WTC11 (cell line): ENCODE data around the gene MTUS2. TPM values are rescaled to one million over a fixed set of nuclear protein-coding genes. Genes with fewer than 3 reads are reported as not detected.

Experiments used
- ATAC-seq: fragments of 200-7000 bp; cut with Tn5 transposase; 2 replicates; pipeline ENCODE4 v1.10.0; 2021; ENCODE audit warnings: mild to moderate bottlenecking, moderate library complexity
- CTCF ChIA-PET: fragments of 300-600 bp; sonication (Branson Sonifier 250); formaldehyde crosslinking; loops from one replicate; lab custom pipeline; 2021; ENCODE audit warnings: antibody characterized with exemption; lab: Charles Lee
- POLR2A ChIA-PET: fragments of 350-600 bp; sonication (Branson Sonifier 250); formaldehyde crosslinking; loops from one replicate; lab custom pipeline; 2021; ENCODE audit warnings: antibody characterized with exemption; lab: Charles Lee
- DNase-seq: peaks from one replicate; pipeline ENCODE4 v3.0.0; 2021; ENCODE audit warnings: low spot score
- H3K27ac Mint-ChIP-seq: 2 replicates; pipeline ENCODE4 v1.8.0; 2021; ENCODE audit warnings: mixed read lengths
- H3K27me3 Mint-ChIP-seq: 2 replicates; pipeline ENCODE4 v1.8.0; 2021; ENCODE audit warnings: low read depth, mild to moderate bottlenecking, moderate library complexity, mixed read lengths
- H3K36me3 Mint-ChIP-seq: 2 replicates; pipeline ENCODE4 v1.8.0; 2021; ENCODE audit warnings: mixed read lengths
- H3K4me1 Mint-ChIP-seq: 2 replicates; pipeline ENCODE4 v1.8.0; 2022; ENCODE audit warnings: mixed read lengths
- H3K4me3 Mint-ChIP-seq: 2 replicates; pipeline ENCODE4 v1.8.0; 2021; ENCODE audit warnings: mild to moderate bottlenecking, moderate library complexity, mixed read lengths
- H3K9me3 Mint-ChIP-seq: 2 replicates; pipeline ENCODE4 v1.8.0; 2021; ENCODE audit warnings: mixed read lengths
- EMX1 ChIP-seq: fragments of 250-450 bp; sonication (Bioruptor Pico); IDR thresholded peaks from 2 replicates; pipeline ENCODE4 v1.8.0; 2021; ENCODE audit warnings: mild to moderate bottlenecking
- ESRRA ChIP-seq: sonication (generic); formaldehyde crosslinking; IDR thresholded peaks from 2 replicates; pipeline ENCODE4 v1.8.1; 2022; ENCODE audit warnings: mild to moderate bottlenecking, missing genetic modification reagents, borderline replicate concordance
- GABPB1 ChIP-seq: sonication (generic); formaldehyde crosslinking; IDR thresholded peaks from 2 replicates; pipeline ENCODE4 v1.8.1; 2023; ENCODE audit warnings: mild to moderate bottlenecking, missing genetic modification reagents
- GTF2I ChIP-seq: fragments of 250-450 bp; sonication (Bioruptor Pico); conservative IDR thresholded peaks from 2 replicates; pipeline ENCODE4 v1.4.0; 2021; ENCODE audit warnings: mild to moderate bottlenecking
- JUN ChIP-seq: sonication (generic); formaldehyde crosslinking; IDR thresholded peaks from 2 replicates; pipeline ENCODE4 v1.8.0; 2023; ENCODE audit warnings: mild to moderate bottlenecking, missing genetic modification reagents
- NFE2L1 ChIP-seq: sonication (generic); formaldehyde crosslinking; IDR thresholded peaks from 2 replicates; pipeline ENCODE4 v1.8.1; 2023; ENCODE audit warnings: missing genetic modification reagents
- NR3C1 ChIP-seq: sonication (generic); formaldehyde crosslinking; conservative IDR thresholded peaks from 2 replicates; pipeline ENCODE4 v1.8.1; 2023; ENCODE audit warnings: low read depth, mild to moderate bottlenecking, missing genetic modification reagents
- OVOL2 ChIP-seq: fragments of 250-450 bp; sonication (Bioruptor Pico); IDR thresholded peaks from 2 replicates; pipeline ENCODE4 v1.9.0; 2021; ENCODE audit warnings: mild to moderate bottlenecking, borderline replicate concordance
- PRRX2 ChIP-seq: fragments of 250-450 bp; sonication (Bioruptor Pico); IDR thresholded peaks from 2 replicates; pipeline ENCODE4 v1.8.0; 2021; ENCODE audit warnings: mild to moderate bottlenecking
- SMAD4 ChIP-seq: sonication (generic); formaldehyde crosslinking; IDR thresholded peaks from 2 replicates; pipeline ENCODE4 v1.8.0; 2022; ENCODE audit warnings: mild to moderate bottlenecking, missing genetic modification reagents
- SP1 ChIP-seq: sonication (generic); formaldehyde crosslinking; conservative IDR thresholded peaks from 2 replicates; pipeline ENCODE4 v1.8.1; 2022; ENCODE audit warnings: missing genetic modification reagents
- USF2 ChIP-seq: sonication (generic); formaldehyde crosslinking; IDR thresholded peaks from 2 replicates; pipeline ENCODE4 v1.8.1; 2023; ENCODE audit warnings: mild to moderate bottlenecking, missing genetic modification reagents, moderate library complexity
- ZNF121 ChIP-seq: sonication (generic); formaldehyde crosslinking; IDR thresholded peaks from 2 replicates; pipeline ENCODE4 v1.8.0; 2023; ENCODE audit warnings: missing genetic modification reagents
- ZNF219 ChIP-seq: sonication (generic); formaldehyde crosslinking; IDR thresholded peaks from 2 replicates; pipeline ENCODE4 v1.8.0; 2023; ENCODE audit warnings: missing genetic modification reagents, mild to moderate bottlenecking, borderline replicate concordance
- total RNA-seq: library from RNA; stranded (reverse); gene quantifications from 3 replicates; pipeline ENCODE4 v1.2.3, GENCODE V29; 2021
- TF ChIP-seq, protein P1 (sequence below): sonication (generic); formaldehyde crosslinking; IDR thresholded peaks from 2 replicates; pipeline ENCODE4 v1.8.0; 2022; ENCODE audit warnings: missing genetic modification reagents
- TF ChIP-seq, protein P2 (sequence below): sonication (generic); formaldehyde crosslinking; IDR thresholded peaks from 2 replicates; pipeline ENCODE4 v1.8.0; 2022; ENCODE audit warnings: mild to moderate bottlenecking, missing genetic modification reagents
- TF ChIP-seq, protein P3 (sequence below): fragments of 200-600 bp; IDR thresholded peaks from 2 replicates; pipeline ENCODE4 v1.8.0; 2022; ENCODE audit warnings: antibody characterized with exemption
- TF ChIP-seq, protein P4 (sequence below): sonication (generic); formaldehyde crosslinking; IDR thresholded peaks from 2 replicates; pipeline ENCODE4 v1.8.1; 2023; ENCODE audit warnings: mild to moderate bottlenecking, missing genetic modification reagents

The MTUS2 gene
- total RNA-seq, 1 experiment from 2014 or later = 0.22 TPM

DNA sequence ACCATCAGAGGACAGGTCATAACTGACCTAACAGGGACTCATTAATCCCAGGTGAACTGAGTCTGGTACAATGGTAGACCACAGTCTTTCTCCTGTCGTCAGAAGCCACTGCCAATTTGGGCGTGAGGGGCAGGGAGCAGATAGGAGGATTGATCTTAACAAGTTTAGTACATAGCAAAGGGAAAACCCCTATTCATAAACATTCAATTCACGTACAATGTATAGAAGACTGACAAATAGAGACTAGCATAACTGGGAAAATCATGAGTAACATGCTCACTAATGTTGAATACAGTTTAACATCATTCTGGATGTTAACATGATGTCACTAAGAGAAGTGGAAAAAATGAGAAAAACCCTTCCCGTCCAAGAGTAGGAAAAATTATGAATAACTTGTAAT is 721.3 kb downstream of the MTUS2 start (continued):
- TF ChIP-seq, protein P1, sequence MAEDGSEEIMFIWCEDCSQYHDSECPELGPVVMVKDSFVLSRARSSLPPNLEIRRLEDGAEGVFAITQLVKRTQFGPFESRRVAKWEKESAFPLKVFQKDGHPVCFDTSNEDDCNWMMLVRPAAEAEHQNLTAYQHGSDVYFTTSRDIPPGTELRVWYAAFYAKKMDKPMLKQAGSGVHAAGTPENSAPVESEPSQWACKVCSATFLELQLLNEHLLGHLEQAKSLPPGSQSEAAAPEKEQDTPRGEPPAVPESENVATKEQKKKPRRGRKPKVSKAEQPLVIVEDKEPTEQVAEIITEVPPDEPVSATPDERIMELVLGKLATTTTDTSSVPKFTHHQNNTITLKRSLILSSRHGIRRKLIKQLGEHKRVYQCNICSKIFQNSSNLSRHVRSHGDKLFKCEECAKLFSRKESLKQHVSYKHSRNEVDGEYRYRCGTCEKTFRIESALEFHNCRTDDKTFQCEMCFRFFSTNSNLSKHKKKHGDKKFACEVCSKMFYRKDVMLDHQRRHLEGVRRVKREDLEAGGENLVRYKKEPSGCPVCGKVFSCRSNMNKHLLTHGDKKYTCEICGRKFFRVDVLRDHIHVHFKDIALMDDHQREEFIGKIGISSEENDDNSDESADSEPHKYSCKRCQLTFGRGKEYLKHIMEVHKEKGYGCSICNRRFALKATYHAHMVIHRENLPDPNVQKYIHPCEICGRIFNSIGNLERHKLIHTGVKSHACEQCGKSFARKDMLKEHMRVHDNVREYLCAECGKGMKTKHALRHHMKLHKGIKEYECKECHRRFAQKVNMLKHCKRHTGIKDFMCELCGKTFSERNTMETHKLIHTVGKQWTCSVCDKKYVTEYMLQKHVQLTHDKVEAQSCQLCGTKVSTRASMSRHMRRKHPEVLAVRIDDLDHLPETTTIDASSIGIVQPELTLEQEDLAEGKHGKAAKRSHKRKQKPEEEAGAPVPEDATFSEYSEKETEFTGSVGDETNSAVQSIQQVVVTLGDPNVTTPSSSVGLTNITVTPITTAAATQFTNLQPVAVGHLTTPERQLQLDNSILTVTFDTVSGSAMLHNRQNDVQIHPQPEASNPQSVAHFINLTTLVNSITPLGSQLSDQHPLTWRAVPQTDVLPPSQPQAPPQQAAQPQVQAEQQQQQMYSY (CRISPR knock-in tag) = no peak
- TF ChIP-seq ESRRA (CRISPR knock-in tag) = no peak
- TF ChIP-seq ZNF121 (CRISPR knock-in tag) = no peak
- TF ChIP-seq SMAD4 (CRISPR knock-in tag) = no peak
- TF ChIP-seq GABPB1 (CRISPR knock-in tag) = no peak
- TF ChIP-seq SP1 (CRISPR knock-in tag) = no peak
- no peak for TF ChIP-seq PRRX2 (CRISPR knock-in tag)
- no peak for TF ChIP-seq EMX1 (CRISPR knock-in tag)
- TF ChIP-seq OVOL2 (CRISPR knock-in tag) = no peak

DNA sequence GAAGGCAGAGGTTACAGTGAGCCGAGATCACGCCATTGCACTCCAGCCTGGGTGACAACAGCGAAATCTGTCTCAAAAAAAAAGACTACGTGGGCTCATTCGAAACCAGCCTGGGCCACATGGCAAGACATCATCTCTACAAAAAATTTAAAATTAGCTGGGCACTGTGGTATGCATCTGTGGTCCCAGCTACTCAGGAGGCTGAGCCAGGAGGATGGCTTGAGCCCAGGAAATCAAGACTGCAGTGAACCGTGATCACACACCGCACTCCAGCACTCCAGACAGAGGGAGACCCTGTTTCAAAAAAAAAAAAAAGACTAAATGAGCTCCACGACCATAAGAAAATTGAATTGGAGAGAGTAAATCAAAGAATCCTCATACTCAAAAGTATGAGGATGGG is 722.2 kb downstream of the MTUS2 start:
- H3K27ac Mint-ChIP-seq = no peak overlapping the region
- no peaks in the 10 kb centered on the region for H3K9me3 Mint-ChIP-seq
- H3K4me3 Mint-ChIP-seq = no peak overlapping the region
- TF ChIP-seq USF2 (CRISPR knock-in tag) (no peak), JUN (no peak), NR3C1 (no peak), NFE2L1 (CRISPR knock-in tag) (no peak), ZNF219 (CRISPR knock-in tag) (no peak), EMX1 (CRISPR knock-in tag) (no peak), GTF2I (CRISPR knock-in tag) (no peak)
- TF ChIP-seq, protein P2, sequence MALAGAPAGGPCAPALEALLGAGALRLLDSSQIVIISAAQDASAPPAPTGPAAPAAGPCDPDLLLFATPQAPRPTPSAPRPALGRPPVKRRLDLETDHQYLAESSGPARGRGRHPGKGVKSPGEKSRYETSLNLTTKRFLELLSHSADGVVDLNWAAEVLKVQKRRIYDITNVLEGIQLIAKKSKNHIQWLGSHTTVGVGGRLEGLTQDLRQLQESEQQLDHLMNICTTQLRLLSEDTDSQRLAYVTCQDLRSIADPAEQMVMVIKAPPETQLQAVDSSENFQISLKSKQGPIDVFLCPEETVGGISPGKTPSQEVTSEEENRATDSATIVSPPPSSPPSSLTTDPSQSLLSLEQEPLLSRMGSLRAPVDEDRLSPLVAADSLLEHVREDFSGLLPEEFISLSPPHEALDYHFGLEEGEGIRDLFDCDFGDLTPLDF (CRISPR knock-in tag) = no peak
- TF ChIP-seq, protein P3, sequence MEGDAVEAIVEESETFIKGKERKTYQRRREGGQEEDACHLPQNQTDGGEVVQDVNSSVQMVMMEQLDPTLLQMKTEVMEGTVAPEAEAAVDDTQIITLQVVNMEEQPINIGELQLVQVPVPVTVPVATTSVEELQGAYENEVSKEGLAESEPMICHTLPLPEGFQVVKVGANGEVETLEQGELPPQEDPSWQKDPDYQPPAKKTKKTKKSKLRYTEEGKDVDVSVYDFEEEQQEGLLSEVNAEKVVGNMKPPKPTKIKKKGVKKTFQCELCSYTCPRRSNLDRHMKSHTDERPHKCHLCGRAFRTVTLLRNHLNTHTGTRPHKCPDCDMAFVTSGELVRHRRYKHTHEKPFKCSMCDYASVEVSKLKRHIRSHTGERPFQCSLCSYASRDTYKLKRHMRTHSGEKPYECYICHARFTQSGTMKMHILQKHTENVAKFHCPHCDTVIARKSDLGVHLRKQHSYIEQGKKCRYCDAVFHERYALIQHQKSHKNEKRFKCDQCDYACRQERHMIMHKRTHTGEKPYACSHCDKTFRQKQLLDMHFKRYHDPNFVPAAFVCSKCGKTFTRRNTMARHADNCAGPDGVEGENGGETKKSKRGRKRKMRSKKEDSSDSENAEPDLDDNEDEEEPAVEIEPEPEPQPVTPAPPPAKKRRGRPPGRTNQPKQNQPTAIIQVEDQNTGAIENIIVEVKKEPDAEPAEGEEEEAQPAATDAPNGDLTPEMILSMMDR = no peak
- TF ChIP-seq, protein P4, sequence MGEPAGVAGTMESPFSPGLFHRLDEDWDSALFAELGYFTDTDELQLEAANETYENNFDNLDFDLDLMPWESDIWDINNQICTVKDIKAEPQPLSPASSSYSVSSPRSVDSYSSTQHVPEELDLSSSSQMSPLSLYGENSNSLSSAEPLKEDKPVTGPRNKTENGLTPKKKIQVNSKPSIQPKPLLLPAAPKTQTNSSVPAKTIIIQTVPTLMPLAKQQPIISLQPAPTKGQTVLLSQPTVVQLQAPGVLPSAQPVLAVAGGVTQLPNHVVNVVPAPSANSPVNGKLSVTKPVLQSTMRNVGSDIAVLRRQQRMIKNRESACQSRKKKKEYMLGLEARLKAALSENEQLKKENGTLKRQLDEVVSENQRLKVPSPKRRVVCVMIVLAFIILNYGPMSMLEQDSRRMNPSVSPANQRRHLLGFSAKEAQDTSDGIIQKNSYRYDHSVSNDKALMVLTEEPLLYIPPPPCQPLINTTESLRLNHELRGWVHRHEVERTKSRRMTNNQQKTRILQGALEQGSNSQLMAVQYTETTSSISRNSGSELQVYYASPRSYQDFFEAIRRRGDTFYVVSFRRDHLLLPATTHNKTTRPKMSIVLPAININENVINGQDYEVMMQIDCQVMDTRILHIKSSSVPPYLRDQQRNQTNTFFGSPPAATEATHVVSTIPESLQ (CRISPR knock-in tag) = no peak
- no peak for DNase-seq
- ChIA-PET POLR2A (no interaction called here), CTCF (interaction anchor here (1.0 to 1.9 kb wide), 6 partner anchors 24 to 171 kb away, joined by 3 to 6 read pairs (median 4); partner anchors contain the start of gene SLC7A1)
- H3K27me3 Mint-ChIP-seq = no peaks in the 10 kb centered on the region
- no peak for ATAC-seq
- H3K4me1 Mint-ChIP-seq = peaks cover 67% of the 10 kb centered on the region
- peaks cover 17% of the 10 kb centered on the region for H3K36me3 Mint-ChIP-seq
